SU-DHL-6 (cell line): ENCODE data around the gene NBEA.

Experiments used
- H2AFZ ChIP-seq: fragments of 200-600 bp; sonication (generic); 2 replicates; pipeline ENCODE4 v1.6.1; 2014; ENCODE audit warnings: low read depth, mild to moderate bottlenecking, moderate library complexity, mixed read lengths, antibody characterized with exemption, low read length; ENCODE audit not compliant: severe bottlenecking
- H3F3A ChIP-seq: fragments of 200-600 bp; shearing (Covaris generic); 2 replicates; pipeline ENCODE4 v1.6.0; 2016; ENCODE audit warnings: antibody characterized with exemption, mild to moderate bottlenecking; ENCODE audit not compliant: insufficient read depth
- H3K27ac ChIP-seq: fragments of 200-600 bp; sonication (generic); 2 replicates; pipeline ENCODE4 v1.5.1; 2016; ENCODE audit warnings: low read depth, mild to moderate bottlenecking, low read length, moderate library complexity, mixed read lengths
- H3K27me3 ChIP-seq: fragments of 200-600 bp; sonication (generic), shearing (Covaris generic); 2 replicates; pipeline ENCODE4 v1.6.0; 2014; ENCODE audit warnings: mild to moderate bottlenecking, low read length
- H3K36me3 ChIP-seq: fragments of 200-600 bp; sonication (generic); 2 replicates; pipeline ENCODE4 v1.6.1; 2014; ENCODE audit warnings: mild to moderate bottlenecking, low read length, mixed read lengths
- H3K4me2 ChIP-seq: fragments of 300-600, 200-600 bp; shearing (Covaris generic), sonication (generic); 2 replicates; pipeline ENCODE4 v1.6.0; 2014; ENCODE audit warnings: low read length, low read depth, mild to moderate bottlenecking; ENCODE audit not compliant: poor library complexity, severe bottlenecking
- H3K4me3 ChIP-seq: fragments of 200-600 bp; sonication (generic); 2 replicates; pipeline ENCODE4 v1.5.1; 2014; ENCODE audit warnings: antibody characterized with exemption, low read length, mild to moderate bottlenecking, mixed read lengths; ENCODE audit not compliant: insufficient read depth, poor library complexity, severe bottlenecking
- H3K79me2 ChIP-seq: fragments of 200-600 bp; sonication (generic); 2 replicates; pipeline ENCODE4 v1.6.1; 2014; ENCODE audit warnings: mild to moderate bottlenecking, low read length, moderate library complexity; ENCODE audit not compliant: insufficient read depth
- H3K9ac ChIP-seq: fragments of 200-600 bp; sonication (generic); 2 replicates; pipeline ENCODE4 v1.7.0; 2014; ENCODE audit warnings: mild to moderate bottlenecking, low read length
- H3K9me2 ChIP-seq: fragments of 200-600 bp; sonication (generic); replicated peaks from 2 replicates; pipeline ENCODE4 v1.6.1; 2014; ENCODE audit warnings: low read length; ENCODE audit not compliant: insufficient read depth
- H3K9me3 ChIP-seq: fragments of 200-600 bp; sonication (generic); 2 replicates; pipeline ENCODE4 v1.6.1; 2014; ENCODE audit warnings: low read length, mixed read lengths; ENCODE audit not compliant: insufficient read depth
- H4K20me1 ChIP-seq: fragments of 200-600 bp; sonication (generic); 2 replicates; pipeline ENCODE4 v1.6.1; 2014; ENCODE audit warnings: low read depth, mild to moderate bottlenecking, antibody characterized with exemption, low read length, moderate library complexity, mixed read lengths
- CTCF ChIP-seq: fragments of 200-600 bp; sonication (generic); IDR thresholded peaks from one replicate; pipeline ENCODE4 v1.5.1; 2017; ENCODE audit warnings: antibody characterized with exemption, mild to moderate bottlenecking, low read length, moderate library complexity; ENCODE audit not compliant: insufficient read depth, poor library complexity, severe bottlenecking
- EZH2phosphoT487 ChIP-seq: fragments of 200-600 bp; sonication (generic), shearing (Covaris generic); conservative IDR thresholded peaks from 2 replicates; pipeline ENCODE4 v1.6.1; 2018; ENCODE audit warnings: mild to moderate bottlenecking, antibody characterized with exemption, low read length, moderate library complexity, mixed read lengths

NBEA gene

GRCh38 chr13:35531526-35531925 is 589.5 kb downstream of the NBEA start:
- Histone ChIP-seq H3K79me2 (no peaks in the 10 kb centered on the region), H3K9ac (no peak overlapping the region), H3K27me3 (no peaks in the 10 kb centered on the region), H3K9me2 (no peaks in the 10 kb centered on the region), H3K4me3 (no peak overlapping the region), H3K27ac (no peak overlapping the region), H3K4me2 (no peak overlapping the region), H2AFZ (no peak overlapping the region), H3K9me3 (no peaks in the 10 kb centered on the region), H3F3A (no peaks in the 10 kb centered on the region), H4K20me1 (no peaks in the 10 kb centered on the region), H3K36me3 (no peaks in the 10 kb centered on the region)
- TF ChIP-seq CTCF (no peak), EZH2phosphoT487 (no peak)

- H3K4me2 ChIP-seq: no peak overlapping the region
- H3K27me3 ChIP-seq: no peaks in the 10 kb centered on the region
- H3K9me3 ChIP-seq: no peaks in the 10 kb centered on the region
- no peaks in the 10 kb centered on the region for H3K9me2 ChIP-seq
- H3F3A ChIP-seq: no peaks in the 10 kb centered on the region
- H3K27ac ChIP-seq: no peak overlapping the region
- TF ChIP-seq EZH2phosphoT487: no peak
- H3K4me3 ChIP-seq: no peak overlapping the region
- no peaks in the 10 kb centered on the region for H4K20me1 ChIP-seq
- H2AFZ ChIP-seq: no peak overlapping the region
- no peaks in the 10 kb centered on the region for H3K79me2 ChIP-seq
- H3K36me3 ChIP-seq: no peaks in the 10 kb centered on the region
- H3K9ac ChIP-seq: no peak overlapping the region
These were observed 592.3 kb downstream of the NBEA start for GRCh38 chr13:35534343-35534742.

DNA sequence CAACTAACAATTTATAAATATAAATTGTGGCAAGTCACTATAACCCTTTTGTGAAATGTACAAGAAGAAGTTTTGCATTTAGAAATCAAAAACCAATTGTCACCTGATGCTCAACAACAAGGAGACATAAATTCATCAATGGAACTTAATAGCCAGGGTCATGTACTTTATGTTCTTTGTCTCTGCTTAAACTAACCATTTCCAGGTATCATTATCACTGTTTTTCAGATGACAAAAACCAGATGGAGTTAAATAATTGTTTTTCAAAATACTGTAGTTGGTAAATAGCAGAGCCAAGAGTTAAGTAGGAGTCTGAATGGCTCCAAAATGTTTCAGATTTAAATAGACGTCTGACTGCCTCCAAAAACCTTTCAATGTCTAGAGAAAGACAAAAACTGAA is 606.7 kb downstream of the NBEA start:
- Histone ChIP-seq H3K27ac (no peak overlapping the region), H3K9me2 (no peaks in the 10 kb centered on the region), H3K36me3 (no peaks in the 10 kb centered on the region), H3K9me3 (no peaks in the 10 kb centered on the region), H3K4me2 (no peak overlapping the region), H3K9ac (no peak overlapping the region), H2AFZ (no peak overlapping the region), H3K79me2 (no peaks in the 10 kb centered on the region), H4K20me1 (no peaks in the 10 kb centered on the region), H3K27me3 (no peaks in the 10 kb centered on the region), H3F3A (no peaks in the 10 kb centered on the region), H3K4me3 (no peak overlapping the region)
- no peak for TF ChIP-seq CTCF
- TF ChIP-seq EZH2phosphoT487: no peak

DNA sequence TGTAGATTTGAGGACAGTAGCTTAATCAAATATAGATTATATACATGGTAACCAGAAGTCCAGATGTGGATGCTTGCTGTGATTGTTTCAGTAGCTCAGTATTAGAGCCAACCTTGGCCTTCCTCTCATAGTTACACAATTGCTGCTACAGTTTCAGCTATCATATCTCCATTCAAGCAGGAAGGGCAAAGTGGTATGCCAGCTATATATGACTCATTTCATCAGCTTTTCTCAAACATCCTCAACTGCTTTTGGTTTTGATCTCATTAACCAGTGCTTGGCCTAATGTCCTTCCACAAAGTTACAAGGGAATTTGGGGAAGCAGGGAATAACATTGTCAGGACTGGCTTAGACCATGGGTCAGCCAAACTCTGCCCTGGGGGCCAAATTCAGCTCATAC is 607.4 kb downstream of the NBEA start:
- Histone ChIP-seq H3K4me3 (no peak overlapping the region), H3K9me2 (no peaks in the 10 kb centered on the region), H3K27ac (no peak overlapping the region), H4K20me1 (no peaks in the 10 kb centered on the region), H3K9ac (no peak overlapping the region), H3K4me2 (no peak overlapping the region), H3F3A (no peaks in the 10 kb centered on the region), H2AFZ (no peak overlapping the region), H3K9me3 (no peaks in the 10 kb centered on the region), H3K79me2 (no peaks in the 10 kb centered on the region), H3K36me3 (no peaks in the 10 kb centered on the region), H3K27me3 (no peaks in the 10 kb centered on the region)
- TF ChIP-seq EZH2phosphoT487 (no peak), CTCF (no peak)
